ENCODE data around the gene METAP2.

METAP2 gene

DNA sequence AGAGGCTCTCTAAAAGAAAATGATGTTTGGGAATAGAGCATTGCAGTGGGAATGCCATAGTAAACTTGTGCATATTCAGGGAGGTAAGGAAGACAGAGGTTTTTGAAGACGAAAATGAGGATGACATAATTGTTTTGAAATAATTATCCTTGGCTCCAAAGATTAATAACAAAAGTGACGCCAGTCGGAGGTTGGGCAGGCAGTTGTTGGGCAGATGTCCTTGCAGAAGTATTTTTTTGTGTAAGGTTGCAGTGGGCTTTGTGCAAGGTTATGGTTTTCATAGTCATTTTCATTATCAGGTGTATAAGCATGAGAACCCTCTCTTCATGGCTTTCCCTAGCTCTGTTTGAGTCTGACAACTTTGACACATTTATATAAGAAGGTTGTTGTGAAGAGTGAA, 35.3 kb downstream of the METAP2 start:
- no peak for DNase-seq (ENCODE audit: extremely low read depth in 1 of 2, low read depth in 1 of 2)

DNA sequence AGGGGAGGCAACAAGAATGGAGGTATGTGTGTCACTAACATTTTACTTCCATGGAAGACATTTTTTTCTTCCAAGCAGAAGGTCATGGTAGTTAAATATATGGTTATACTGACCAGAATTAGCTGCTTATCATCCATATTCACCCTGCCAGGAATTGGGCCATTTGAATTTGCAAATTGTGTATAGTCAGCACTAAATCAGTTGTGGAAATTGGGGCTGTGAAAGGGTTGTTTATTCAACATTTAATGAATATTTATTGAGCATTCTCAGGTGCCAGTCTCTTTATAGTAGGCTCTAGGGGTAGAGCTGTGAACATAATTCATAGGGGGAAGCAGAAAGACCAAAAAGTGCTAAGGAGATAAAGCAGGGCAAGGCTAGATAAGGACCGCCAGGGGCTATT, 38.0 kb downstream of the METAP2 start:
- no peak for DNase-seq (ENCODE audit: extremely low read depth in 1 of 2, low read depth in 1 of 2)

DNA sequence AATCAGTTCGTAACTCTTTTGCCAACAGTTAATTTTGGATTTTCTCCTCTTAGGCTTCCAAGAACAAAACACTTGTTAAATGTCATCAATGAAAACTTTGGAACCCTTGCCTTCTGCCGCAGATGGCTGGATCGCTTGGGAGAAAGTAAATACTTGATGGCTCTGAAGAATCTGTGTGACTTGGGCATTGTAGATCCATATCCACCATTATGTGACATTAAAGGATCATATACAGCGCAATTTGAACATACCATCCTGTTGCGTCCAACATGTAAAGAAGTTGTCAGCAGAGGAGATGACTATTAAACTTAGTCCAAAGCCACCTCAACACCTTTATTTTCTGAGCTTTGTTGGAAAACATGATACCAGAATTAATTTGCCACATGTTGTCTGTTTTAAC, 39.6 kb downstream of the METAP2 start:
- DNase-seq (ENCODE audit: extremely low read depth in 1 of 2, low read depth in 1 of 2), result no peak

DNA sequence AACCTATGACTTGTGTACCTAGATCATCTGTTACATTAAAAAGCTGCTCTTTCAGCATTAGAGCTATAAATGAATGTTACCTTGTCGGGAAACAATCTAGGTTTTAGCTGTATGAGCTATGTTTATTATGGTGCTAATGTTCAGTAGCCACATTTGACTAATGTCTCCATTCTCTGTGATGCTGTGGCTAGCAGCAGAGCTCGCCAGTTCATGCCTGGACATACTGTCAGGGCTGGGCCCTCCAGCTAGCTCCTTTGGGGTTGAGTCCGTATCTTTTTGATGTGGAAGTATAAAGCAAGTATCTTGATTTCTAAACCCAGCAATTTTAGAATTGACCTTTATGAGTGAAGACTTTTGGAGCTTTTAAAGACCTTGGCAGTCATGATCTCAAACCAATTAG, 41.2 kb downstream of the METAP2 start:
- no peak for DNase-seq (ENCODE audit: extremely low read depth in 1 of 2, low read depth in 1 of 2)

- no peak for DNase-seq (ENCODE audit: extremely low read depth in 1 of 2, low read depth in 1 of 2)
Measured at GRCh38 chr12:95516757-95517156, 42.8 kb downstream of the METAP2 start.

DNA sequence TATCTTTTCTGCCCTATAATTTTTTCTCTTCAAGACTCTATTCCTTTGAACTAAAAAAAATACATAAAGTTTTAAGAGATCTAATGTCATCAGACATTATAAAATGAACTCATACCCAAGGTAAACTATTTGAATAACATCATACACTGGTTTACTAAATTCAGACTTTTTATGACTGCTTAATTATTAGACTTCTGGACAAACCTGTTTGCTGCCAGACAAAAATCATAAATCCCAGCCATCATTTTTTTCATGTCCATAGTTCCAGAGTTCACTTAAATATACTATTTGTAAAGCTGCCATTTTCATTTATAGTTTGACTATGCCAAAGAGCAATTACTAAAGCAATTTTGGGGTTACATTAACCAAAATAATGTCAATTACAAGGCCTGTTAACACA, 43.3 kb downstream of the METAP2 start:
- DNase-seq (ENCODE audit: extremely low read depth in 1 of 2, low read depth in 1 of 2), result no peak

DNA sequence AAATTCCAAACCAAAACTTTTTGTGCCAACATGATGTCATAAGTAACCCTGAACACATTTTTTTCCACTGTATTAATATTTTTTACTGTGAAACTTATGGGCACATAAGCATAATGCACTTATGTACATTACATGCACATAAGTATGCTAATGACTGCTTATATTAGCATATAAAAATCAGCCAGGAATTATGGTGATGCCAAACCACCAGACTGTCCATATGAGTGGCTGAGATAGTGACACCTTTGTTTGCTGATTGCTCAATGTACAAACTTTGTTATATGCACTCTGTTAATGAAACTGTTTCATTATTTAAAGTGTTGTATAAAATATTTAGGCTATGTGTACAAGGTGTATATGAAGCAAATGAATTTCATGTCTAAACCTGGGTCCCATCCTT, 45.0 kb downstream of the METAP2 start:
- no peak for DNase-seq (ENCODE audit: extremely low read depth in 1 of 2, low read depth in 1 of 2)

GRCh38 chr12:95520816-95521215, 46.9 kb downstream of the METAP2 start:
- DNase-seq (ENCODE audit: extremely low read depth in 1 of 2, low read depth in 1 of 2), result no peak

DNA sequence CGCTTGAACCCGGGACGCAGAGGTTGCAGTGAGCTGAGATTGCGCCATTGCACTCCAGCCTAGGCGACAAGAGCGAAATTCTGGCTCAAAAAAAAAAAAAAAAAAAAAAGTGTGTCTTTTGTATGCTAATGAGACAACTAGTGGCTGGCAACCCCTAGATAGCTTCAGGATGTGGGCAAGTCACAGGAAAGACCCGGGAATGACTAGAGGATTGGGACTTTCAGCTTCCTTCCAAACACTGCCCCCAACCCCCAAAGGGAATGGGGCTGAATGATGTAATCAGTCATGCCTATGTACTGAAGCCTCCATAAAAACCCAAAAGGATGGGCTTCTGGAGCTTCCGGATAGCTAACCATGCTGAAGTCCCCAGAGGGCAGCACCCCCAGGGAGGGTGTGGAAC, 48.7 kb downstream of the METAP2 start:
- DNase-seq (ENCODE audit: extremely low read depth in 1 of 2, low read depth in 1 of 2), result no peak

- no peak for DNase-seq (ENCODE audit: extremely low read depth in 1 of 2, low read depth in 1 of 2)
Measured at GRCh38 chr12:95528431-95528830, 54.5 kb downstream of the METAP2 start.

- no peak for DNase-seq (ENCODE audit: extremely low read depth in 1 of 2, low read depth in 1 of 2)
Measured at GRCh38 chr12:95529693-95530225, 55.8 kb downstream of the METAP2 start.

DNA sequence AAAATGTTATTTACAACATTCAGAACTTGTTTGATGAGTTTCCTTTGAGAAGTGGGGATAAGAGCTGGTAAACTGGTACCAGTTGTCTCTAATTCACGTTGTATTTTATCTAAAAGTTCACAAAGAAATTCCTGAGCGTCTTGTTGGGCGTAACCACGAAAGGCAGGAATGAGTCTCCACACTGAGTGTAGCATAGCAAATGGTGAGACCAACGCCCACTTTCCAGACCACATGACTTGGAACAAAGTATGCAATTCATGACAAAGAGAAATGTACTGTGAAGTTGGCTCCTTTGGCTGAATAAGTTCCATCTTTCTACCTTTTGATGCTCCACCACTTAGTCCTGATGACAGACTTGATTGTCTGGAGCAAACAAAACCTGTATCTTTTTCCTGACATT, 58.9 kb downstream of the METAP2 start:
- DNase-seq (ENCODE audit: extremely low read depth in 1 of 2, low read depth in 1 of 2), result peak in 1 of 2 donors; percentile 11

- DNase-seq (ENCODE audit: extremely low read depth in 1 of 2, low read depth in 1 of 2), result no peak
Measured at GRCh38 chr12:95533985-95534384, 60.0 kb downstream of the METAP2 start.

GRCh38 chr12:95538006-95538405, 64.1 kb downstream of the METAP2 start:
- no peak for DNase-seq (ENCODE audit: extremely low read depth in 1 of 2, low read depth in 1 of 2)

GRCh38 chr12:95538656-95539055, 64.7 kb downstream of the METAP2 start:
- DNase-seq (ENCODE audit: extremely low read depth in 1 of 2, low read depth in 1 of 2), result no peak

DNA sequence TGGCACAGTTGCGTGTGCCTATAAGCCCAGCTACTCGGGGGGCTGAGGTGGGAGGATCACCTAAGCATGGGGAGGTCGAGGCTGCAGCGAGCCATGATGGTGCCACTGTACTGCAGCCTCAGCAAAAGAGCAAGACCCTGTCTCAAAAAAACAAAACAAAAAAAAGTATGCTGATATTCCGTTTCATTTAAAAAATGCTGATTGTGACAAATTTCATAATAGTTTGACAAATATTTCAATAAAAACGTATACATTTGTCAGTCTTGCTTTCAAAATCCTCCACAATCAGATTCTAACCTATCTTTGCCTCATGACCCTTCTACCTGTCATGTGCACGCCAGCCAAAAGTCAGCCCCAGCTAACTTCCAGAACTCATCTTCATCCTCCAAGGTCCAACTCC, 67.5 kb downstream of the METAP2 start:
- DNase-seq (ENCODE audit: extremely low read depth in 1 of 2, low read depth in 1 of 2), result no peak

DNA sequence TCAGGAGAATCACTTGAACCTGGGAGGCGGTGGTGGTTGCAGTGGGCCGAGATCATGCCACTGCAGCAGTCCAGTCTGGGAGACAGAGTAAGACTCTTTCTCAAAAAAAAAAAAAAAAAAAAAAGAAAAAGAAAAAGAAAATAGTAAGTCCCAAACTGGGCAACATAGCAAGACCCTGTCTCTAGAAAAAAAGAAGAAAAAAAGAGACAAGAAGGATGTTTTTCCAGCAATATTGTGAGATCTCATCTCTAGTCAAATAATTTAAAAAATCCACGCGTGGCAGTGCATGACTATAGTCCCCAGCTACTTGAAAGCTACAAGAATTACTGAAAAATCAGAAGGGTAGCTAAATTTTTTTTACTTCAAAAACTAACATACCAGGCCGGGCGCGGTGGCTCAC, 69.4 kb downstream of the METAP2 start:
- no peak for DNase-seq (ENCODE audit: extremely low read depth in 1 of 2, low read depth in 1 of 2)

- DNase-seq (ENCODE audit: extremely low read depth in 1 of 2, low read depth in 1 of 2), result no peak
Measured at GRCh38 chr12:95544756-95545155, 70.8 kb downstream of the METAP2 start.

GRCh38 chr12:95545303-95545702, 71.4 kb downstream of the METAP2 start:
- no peak for DNase-seq (ENCODE audit: extremely low read depth in 1 of 2, low read depth in 1 of 2)

GRCh38 chr12:95545731-95546490, 72.0 kb downstream of the METAP2 start:
- no peak for DNase-seq (ENCODE audit: extremely low read depth in 1 of 2, low read depth in 1 of 2)

- no peak for DNase-seq (ENCODE audit: extremely low read depth in 1 of 2, low read depth in 1 of 2)
Measured at GRCh38 chr12:95546491-95546813, 72.5 kb downstream of the METAP2 start.

DNA sequence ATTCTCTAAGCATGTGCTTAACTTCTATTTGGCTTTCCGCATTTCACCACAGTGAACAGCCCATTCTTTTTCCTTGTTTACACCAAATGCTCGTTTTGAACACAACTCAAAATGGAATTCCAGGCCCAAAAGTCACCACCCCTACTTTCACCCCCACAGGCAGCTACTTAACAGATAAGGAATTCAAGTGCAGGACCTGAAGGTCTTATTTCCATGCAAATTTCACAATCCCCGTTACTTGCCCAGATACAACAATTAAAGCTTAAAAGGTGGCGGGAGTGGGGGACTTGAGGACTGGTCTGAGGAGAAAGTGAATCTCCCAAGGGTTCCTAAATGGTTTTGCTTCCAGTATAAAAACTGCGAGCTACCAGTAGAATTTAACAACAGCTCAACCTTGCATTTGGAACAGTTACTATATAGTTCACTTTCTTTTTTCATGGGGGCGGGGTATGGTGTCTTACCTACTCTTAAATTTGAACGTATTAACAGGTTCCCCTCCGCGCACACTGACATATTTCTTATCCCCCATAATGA, 73.6 kb downstream of the METAP2 start:
- no peak for DNase-seq (ENCODE audit: extremely low read depth in 1 of 2, low read depth in 1 of 2)

DNA sequence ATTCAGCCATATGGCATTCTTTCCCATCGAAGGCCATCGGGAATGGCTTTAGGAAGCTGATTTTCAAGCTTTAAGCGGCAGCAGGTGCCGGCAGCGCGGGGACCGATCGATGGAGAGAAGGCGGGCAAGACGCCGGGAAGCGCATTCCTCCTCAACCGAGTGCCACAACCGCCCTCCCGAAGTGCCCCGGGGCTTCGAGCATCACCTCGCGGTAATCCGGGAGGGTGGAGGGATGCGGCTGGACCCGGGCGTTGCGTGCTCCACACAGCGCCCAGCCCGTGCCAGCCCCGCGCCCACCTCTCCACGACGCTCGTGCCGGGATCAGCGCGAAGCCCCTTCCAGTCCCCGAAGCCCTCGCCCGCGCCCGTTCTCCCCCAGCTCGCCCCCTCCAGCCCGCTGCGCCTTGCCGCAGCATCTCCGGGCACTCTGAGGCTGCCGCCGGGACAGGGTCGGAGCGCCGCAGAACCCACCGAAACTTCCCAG, 74.1 kb downstream of the METAP2 start:
- no peak for DNase-seq (ENCODE audit: extremely low read depth in 1 of 2, low read depth in 1 of 2)

All from stimulated activated CD8-positive, alpha-beta memory T cell treated with anti-CD3 and anti-CD28 coated beads, Interleukin-7, amount 100 ng/mL, for 48 hours (primary cell).